Cortex of kidney (tissue), 1 donor: ENCODE data around the gene CA12.
"Not testable (repeated sequence)": the region's sequence is repeated elsewhere in the genome, so short reads cannot be mapped to it uniquely, and the experiment has no call there.

Source experiments
- DNase-seq: peaks from one replicate; lab custom pipeline; 2025; lab: John Stamatoyannopoulos, UW

Gene CA12

GRCh38 chr15:63335543-63336240 is 46.0 kb downstream of the CA12 start:
- no peak for DNase-seq

DNA sequence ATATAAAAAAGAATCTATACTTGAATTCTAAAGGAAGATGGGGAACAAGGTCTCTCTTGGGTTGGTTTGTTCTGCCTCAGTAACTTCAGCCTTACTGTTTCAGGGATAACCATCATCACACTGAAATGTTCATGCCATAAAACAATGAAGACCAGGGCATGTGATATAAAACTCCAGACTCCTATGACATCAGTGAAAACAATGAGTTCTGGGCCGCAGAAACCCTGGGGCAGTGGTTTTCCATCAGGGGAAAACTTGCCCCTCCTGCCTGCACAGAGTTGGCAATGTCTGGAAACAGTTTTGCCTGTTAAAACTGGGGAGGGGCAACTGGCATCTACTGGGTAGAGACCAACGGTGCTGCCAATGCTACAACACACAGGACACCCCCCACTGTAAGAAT is 46.8 kb downstream of the CA12 start:
- no peak for DNase-seq

- DNase-seq, result no peak
Observed at GRCh38 chr15:63332367-63333124, 49.1 kb downstream of the CA12 start.

GRCh38 chr15:63331456-63331855 is 50.2 kb downstream of the CA12 start:
- no peak for DNase-seq

DNA sequence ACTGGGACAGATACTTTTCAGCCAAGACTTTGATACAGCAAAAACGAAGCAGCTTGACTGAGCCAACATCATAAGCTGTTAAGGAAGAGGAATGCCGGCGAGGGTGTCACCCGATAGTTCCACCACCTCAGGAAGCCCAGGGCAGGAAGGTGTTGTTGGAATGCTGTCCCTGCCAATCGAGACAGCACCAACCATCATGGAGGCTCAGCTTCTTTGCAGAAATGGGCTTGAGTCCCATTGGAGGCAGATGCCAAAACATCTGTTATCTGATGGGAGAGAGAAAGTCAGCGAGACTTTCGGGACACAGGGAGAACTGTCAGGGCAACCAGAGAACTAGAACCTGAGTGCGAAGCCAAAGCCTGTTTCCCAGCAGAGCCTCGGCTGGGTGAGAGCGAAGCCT is 50.7 kb downstream of the CA12 start:
- DNase-seq, result no peak

DNA sequence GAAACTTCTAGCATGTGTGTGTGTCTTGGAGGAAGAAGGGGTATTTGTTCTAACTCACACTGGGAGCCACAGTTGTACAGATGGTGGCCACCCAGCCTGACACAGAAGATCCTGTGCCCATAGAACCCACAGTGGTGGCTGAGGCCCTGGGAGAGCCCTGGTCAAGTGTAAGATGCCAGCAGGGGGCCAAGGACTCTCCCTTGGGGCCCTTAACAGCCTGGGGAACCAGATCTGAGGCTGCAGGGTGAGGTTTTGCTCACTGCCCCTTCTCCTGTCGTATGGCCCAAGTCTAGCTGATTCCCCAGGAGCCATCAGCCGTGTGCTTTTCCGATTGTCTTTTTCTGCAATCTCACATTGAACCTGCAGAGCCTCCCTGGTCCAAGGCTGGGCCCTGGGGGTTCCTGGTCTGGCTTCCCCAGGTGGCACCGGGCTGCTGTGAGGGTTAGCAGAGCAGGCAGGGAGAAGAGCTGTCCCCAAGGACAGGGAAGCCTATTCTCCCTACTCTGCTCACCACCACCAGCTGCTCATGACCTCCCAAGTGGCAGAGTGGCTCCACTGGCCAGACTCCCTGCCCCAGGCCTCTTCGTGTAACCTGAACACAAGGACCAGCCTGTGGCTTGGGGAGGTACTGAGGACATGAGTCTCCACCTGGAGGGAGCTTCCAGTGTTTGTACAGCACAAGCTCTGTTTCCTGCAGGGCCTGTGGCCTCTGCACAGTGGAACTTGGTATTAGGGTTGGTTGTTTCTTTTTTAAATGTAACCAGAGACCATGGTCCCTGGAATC is 51.9 kb downstream of the CA12 start:
- no peak for DNase-seq

GRCh38 chr15:63327648-63328421 is 53.8 kb downstream of the CA12 start:
- no peak for DNase-seq

DNA sequence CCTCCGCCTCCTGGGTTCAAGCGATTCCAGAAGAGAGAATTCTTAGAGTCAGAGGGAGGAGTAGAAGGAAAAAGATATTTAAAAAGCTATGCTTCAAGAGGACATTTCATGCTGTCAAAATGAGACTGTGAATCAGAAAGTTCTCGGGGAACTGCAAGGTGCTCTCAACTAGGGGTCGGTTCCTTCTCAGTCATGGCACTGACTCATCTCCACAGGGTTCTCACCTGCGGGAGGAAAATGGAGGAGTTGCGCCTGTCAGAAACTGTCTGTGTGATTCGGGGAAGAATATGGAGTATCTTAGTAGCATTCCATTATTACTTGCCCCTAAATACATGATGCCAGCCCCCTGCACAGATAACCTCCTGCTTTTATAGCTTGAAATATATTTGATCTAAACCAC is 56.9 kb downstream of the CA12 start:
- DNase-seq, result no peak

- DNase-seq, result no peak
Observed at GRCh38 chr15:63323798-63324563, 57.7 kb downstream of the CA12 start.

DNA sequence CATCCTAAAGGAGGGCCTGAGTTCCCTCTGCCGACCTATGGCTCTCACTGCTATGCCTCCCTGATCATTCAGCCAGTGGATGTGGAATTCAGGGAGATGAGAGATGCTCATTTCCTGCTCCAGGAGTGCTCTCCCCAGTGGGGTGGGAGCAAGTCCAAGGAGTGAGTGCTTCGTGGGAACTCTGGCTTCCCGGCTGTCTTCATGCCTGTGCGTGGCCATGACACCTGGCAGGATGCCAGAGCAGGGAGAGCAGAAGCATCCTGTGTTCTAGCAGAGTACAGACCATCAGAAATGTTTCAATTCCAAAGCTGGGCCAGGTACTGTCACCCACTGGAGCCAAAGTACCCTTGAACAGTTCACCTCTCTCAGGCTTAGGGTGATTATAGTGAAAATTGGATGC is 59.1 kb downstream of the CA12 start:
- DNase-seq, result no peak

- DNase-seq, result no peak
Observed at GRCh38 chr15:63321462-63321861, 60.2 kb downstream of the CA12 start.

DNA sequence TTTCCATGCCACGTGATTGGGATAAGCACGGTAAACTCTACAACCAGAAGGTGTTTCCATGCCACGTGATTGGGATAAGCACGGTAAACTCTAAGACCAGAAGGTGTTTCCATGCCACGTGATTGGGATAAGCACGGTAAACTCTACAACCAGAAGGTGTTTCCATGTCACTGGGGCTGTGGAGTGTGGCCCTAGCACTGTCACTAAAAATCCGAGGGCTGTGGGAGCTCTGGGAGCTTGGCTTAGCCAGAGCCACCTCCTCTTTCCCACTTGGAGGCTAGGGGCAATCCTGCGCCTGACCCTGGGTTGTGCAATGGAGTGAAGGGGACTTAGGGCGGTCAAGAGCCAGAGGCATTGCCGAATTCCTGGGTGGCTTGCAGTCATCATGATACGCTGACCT is 60.7 kb downstream of the CA12 start:
- DNase-seq, result not testable (repeated sequence)

GRCh38 chr15:63320446-63320845 is 61.2 kb downstream of the CA12 start:
- not testable (repeated sequence) for DNase-seq

- DNase-seq, result no peak
Observed at GRCh38 chr15:63319065-63319464, 62.6 kb downstream of the CA12 start.

DNA sequence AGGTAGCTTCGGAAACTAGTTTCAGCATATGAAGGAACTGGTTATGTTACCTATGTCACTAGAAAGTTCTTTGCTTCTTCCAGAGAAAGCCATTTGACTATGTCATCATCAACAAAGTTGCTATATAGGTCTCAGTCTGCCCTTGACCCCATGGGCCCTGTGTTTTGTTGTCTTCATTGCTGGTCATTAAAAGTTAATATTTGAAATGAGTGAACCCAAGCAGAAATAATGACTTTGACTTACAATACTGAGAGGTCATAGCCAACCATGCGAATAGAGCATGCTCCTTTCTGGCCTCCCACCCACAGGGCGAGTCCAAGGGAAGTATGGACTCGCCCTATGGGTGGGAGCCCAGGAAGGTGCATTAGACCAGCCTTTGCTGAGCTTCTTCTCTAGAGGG is 63.3 kb downstream of the CA12 start:
- DNase-seq, result no peak

- no peak for DNase-seq
Observed at GRCh38 chr15:63314409-63314808, 67.2 kb downstream of the CA12 start.

DNA sequence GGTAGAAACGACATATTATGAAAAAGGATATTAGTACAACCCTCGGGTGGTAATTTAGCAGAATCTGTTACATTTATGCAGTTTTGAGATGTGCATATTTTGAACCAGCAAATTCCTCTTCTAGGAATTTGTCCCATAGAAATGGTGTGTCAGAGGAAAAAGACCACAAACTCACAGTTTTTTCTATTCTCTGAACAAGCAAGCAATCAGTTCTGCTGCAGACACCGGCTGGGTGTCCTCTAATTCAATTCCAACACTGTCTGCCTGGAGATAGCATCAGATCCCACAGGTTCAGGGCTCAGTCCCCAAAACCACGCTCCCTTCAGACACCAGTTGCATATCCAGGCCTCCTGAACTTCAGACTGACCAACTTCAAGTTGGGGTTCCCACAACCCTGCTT is 67.8 kb downstream of the CA12 start:
- no peak for DNase-seq

- DNase-seq, result no peak
Observed at GRCh38 chr15:63312286-63312685, 69.4 kb downstream of the CA12 start.

DNA sequence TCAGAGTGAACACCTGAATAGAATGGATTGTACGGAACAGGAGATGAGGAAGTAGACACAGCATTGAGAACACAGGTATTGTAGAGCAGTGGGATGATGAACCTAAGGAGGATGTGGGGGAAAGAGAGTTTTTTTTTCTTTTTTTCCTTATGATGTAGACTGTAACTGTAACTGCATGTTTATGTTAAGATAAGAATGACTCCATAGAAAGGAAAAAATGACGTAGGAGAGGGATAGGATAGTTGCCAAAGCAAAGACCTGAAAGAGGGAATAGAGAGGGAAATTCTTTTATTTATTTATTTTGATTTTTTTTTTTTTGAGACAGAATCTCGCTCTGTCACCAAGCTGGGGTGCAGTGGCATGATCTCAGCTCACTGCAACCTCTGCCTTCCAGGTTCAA is 71.0 kb downstream of the CA12 start:
- DNase-seq, result no peak

GRCh38 chr15:63308947-63309346 is 72.7 kb downstream of the CA12 start:
- no peak for DNase-seq

DNA sequence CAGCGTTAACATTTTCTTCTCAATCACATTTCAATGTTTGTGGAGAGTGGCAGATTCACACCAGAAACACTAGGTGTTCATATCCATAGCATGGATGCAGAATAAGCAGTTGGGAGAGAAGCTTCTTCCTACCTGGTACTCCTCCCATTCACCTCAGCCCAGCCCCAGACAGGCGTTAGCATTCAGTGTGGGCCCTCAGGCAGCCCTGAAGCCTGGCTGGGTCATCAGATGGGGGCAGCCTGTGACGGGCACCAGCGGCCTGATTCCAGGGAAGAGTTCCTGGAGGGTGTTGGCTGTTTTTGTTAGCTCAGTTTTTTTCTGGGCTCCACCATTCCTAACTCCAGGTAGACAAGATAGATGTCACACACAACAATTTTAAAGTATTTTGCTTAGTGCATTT is 73.2 kb downstream of the CA12 start:
- DNase-seq, result no peak
